ENCODE results near the gene EFCAB9. TPM values are rescaled to one million over a fixed set of nuclear protein-coding genes. Genes with fewer than 3 reads are reported as not detected.

EFCAB9 gene
- polyA plus RNA-seq, 3 donors = not detected

DNA sequence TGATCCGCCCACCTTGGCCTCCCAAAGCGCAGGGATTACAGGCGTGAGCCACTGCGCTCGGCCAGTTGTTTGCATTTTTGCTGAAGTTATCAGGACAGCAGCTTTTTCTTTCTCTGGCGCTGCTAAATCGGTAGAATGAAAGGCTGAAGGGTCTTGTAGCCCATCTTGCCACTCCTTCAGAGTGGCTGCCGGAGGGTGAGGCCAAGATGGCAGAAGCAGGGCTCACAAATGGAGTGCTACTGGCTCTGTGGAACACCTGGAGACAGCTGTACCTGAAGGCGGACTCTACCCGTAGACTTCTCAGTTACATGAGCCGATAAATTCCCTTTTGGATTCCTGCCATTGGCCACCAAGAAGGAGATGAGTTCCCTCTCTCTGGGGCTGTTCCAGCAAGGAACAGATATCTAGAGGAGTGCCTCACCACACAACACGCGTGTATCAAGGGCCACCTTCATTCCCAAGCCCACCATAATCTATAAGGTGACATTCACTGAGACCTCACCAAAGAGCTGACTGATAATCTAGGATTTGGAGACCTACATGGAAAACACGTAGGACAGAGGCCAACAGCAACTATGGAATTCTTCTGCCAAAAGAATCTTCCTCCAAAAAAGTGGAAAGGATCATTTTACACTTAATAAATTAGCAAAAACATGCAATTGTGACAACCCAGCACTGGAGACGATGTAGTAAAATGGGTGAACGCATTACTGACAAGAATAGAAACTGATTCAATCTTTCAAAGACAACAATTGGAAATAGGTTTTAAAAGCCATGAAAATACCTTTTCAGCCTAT lies 27.7 kb upstream of the EFCAB9 start:
- intact Hi-C loops (cut with micrococcal nuclease) = no loop called here
- H4K20me1 ChIP-seq (ENCODE audit: insufficient read depth, low read length) = peaks cover 100% of the 10 kb centered on the region
- TF ChIP-seq, protein P1, sequence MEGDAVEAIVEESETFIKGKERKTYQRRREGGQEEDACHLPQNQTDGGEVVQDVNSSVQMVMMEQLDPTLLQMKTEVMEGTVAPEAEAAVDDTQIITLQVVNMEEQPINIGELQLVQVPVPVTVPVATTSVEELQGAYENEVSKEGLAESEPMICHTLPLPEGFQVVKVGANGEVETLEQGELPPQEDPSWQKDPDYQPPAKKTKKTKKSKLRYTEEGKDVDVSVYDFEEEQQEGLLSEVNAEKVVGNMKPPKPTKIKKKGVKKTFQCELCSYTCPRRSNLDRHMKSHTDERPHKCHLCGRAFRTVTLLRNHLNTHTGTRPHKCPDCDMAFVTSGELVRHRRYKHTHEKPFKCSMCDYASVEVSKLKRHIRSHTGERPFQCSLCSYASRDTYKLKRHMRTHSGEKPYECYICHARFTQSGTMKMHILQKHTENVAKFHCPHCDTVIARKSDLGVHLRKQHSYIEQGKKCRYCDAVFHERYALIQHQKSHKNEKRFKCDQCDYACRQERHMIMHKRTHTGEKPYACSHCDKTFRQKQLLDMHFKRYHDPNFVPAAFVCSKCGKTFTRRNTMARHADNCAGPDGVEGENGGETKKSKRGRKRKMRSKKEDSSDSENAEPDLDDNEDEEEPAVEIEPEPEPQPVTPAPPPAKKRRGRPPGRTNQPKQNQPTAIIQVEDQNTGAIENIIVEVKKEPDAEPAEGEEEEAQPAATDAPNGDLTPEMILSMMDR (IDR thresholded peaks at IDR 0.05) = no peak
- no peak for DNase-seq
- H3K9ac ChIP-seq (ENCODE audit: insufficient read depth, low read length, poor library complexity, severe bottlenecking) = no peak overlapping the region
- H3K4me3 ChIP-seq (replicated peaks in 1 of 3; ENCODE audit: low read depth in 2 of 3, low read length in 3 of 3) = no peak overlapping the region
- 81% methylated on average over 12 of the region's 16 CpGs for WGBS (ENCODE audit: insufficient coverage)
- peak overlapping the region in 5 of 7 donors; percentile 13 to 70 (median 63) for H3K27ac Mint-ChIP-seq
- H3K4me3 Mint-ChIP-seq = no peak overlapping the region
- H3K27ac ChIP-seq (ENCODE audit: low read depth in 1 of 2, low read length in 2 of 2) = peak overlapping the region in 1 of 2 donors; percentile 20
- peaks cover 100% of the 10 kb centered on the region for H3K79me2 ChIP-seq (ENCODE audit: insufficient read depth, low read length)
- no peaks in the 10 kb centered on the region for H3K9me3 Mint-ChIP-seq
- H3K36me3 Mint-ChIP-seq = peaks cover 57 to 71% of the 10 kb centered on the region in 2 donors
- peaks cover 18 to 61% of the 10 kb centered on the region in 2 donors for H3K4me1 ChIP-seq (ENCODE audit: control insufficient read depth in 1 of 2, insufficient read depth in 2 of 2, low read length in 2 of 2)
- no peaks in the 10 kb centered on the region for H3K27me3 Mint-ChIP-seq (ENCODE audit: low read depth in 3 of 3)
- peaks cover 63% of the 10 kb centered on the region for H3K4me1 Mint-ChIP-seq
- no peaks in the 10 kb centered on the region for H3K9me3 ChIP-seq (replicated peaks in 1 of 2; ENCODE audit: control insufficient read depth in 1 of 2, insufficient read depth in 1 of 2, low read length in 2 of 2)
- H2AFZ ChIP-seq (ENCODE audit: insufficient read depth, low read depth, low read length, poor library complexity, severe bottlenecking) = no peak overlapping the region
- no peaks in the 10 kb centered on the region for H3K27me3 ChIP-seq (ENCODE audit: control insufficient read depth in 2 of 2, insufficient read depth in 2 of 2, low read length in 2 of 2)
- no peak overlapping the region for H3K4me2 ChIP-seq (replicated peaks; ENCODE audit: extremely low read depth, low read length, poor library complexity, severe bottlenecking)
- peaks cover 29 to 92% of the 10 kb centered on the region in 2 donors for H3K36me3 ChIP-seq (replicated peaks in 1 of 2; ENCODE audit: control insufficient read depth in 1 of 2, insufficient read depth in 2 of 2, low read length in 2 of 2)

DNA sequence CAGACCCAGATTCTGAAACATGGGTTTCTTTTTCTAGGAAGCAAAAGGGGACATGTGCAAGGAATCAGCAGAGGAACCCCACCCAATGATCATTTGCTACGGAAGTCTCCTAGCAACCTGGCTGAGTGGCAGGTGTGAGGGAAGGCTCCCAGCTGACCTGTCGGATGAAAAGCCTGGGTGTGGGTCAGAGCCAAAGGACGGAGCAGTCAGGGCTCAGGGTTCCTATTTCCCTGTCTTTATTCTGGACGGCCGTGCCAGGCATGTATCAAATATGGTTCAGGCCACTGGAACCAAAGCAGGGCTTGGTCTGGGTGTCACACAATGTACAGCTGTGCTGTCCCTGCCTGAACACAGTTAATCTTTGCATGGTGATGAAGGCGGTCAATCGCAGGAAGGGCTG lies 26.1 kb upstream of the EFCAB9 start:
- no peak overlapping the region for H3K4me3 Mint-ChIP-seq
- H3K36me3 Mint-ChIP-seq = peaks cover 54 to 70% of the 10 kb centered on the region in 2 donors
- H3K79me2 ChIP-seq (ENCODE audit: insufficient read depth, low read length) = peaks cover 100% of the 10 kb centered on the region

More for the DNA sequence above, 26.1 kb upstream of the EFCAB9 start:
- TF ChIP-seq, protein P1 (IDR thresholded peaks at IDR 0.05) = no peak
- Histone ChIP-seq H3K9ac (ENCODE audit: insufficient read depth, low read length, poor library complexity, severe bottlenecking) (no peak overlapping the region), H3K36me3 (replicated peaks in 1 of 2; ENCODE audit: control insufficient read depth in 1 of 2, insufficient read depth in 2 of 2, low read length in 2 of 2) (peaks cover 34 to 92% of the 10 kb centered on the region in 2 donors), H3K9me3 (replicated peaks in 1 of 2; ENCODE audit: control insufficient read depth in 1 of 2, insufficient read depth in 1 of 2, low read length in 2 of 2) (no peaks in the 10 kb centered on the region), H3K4me3 (replicated peaks in 1 of 3; ENCODE audit: low read depth in 2 of 3, low read length in 3 of 3) (no peak overlapping the region), H3K4me2 (replicated peaks; ENCODE audit: extremely low read depth, low read length, poor library complexity, severe bottlenecking) (no peak overlapping the region), H3K27ac (ENCODE audit: low read depth in 1 of 2, low read length in 2 of 2) (peak overlapping the region in 1 of 2 donors; percentile 20), H2AFZ (ENCODE audit: insufficient read depth, low read depth, low read length, poor library complexity, severe bottlenecking) (no peak overlapping the region), H3K4me1 (ENCODE audit: control insufficient read depth in 1 of 2, insufficient read depth in 2 of 2, low read length in 2 of 2) (peaks cover 16 to 57% of the 10 kb centered on the region in 2 donors), H4K20me1 (ENCODE audit: insufficient read depth, low read length) (peaks cover 100% of the 10 kb centered on the region), H3K27me3 (ENCODE audit: control insufficient read depth in 2 of 2, insufficient read depth in 2 of 2, low read length in 2 of 2) (no peaks in the 10 kb centered on the region)
- Mint-ChIP-seq H3K27ac (peak overlapping the region; percentile 45 to 90 (median 68)), H3K27me3 (ENCODE audit: low read depth in 3 of 3) (no peaks in the 10 kb centered on the region), H3K4me1 (peaks cover 62% of the 10 kb centered on the region), H3K9me3 (no peaks in the 10 kb centered on the region)
- 95% methylated on average over 7 of the region's 7 CpGs for WGBS (ENCODE audit: insufficient coverage)
- intact Hi-C loops (cut with micrococcal nuclease) = no loop called here
- DNase-seq = no peak

Data from CD14-positive monocyte (primary cell).